ENCODE data around the gene KRT86.

GRCh38 chr12:52249511-52250047, 24.9 kb upstream of the KRT86 start:
- no peak for TF ChIP-seq CTCF (conservative IDR thresholded peaks at IDR 0.05 in 1 of 2, IDR thresholded peaks at IDR 0.05 in 1 of 2; ENCODE audit: low read depth in 1 of 2, low read length in 2 of 2)
- no peak for TF ChIP-seq EZH2 (IDR thresholded peaks at IDR 0.05; ENCODE audit: low read length, missing control alignments)
